Uterus (tissue), 2 donors: ENCODE measurements around the gene PPP2R5E.

Experiments used
- CTCF ChIP-seq, 4 experiments: fragments of 200-600 bp in 2 of 4; fragments of 450-650 bp in 2 of 4; sonication (generic) in 2 of 4; IDR thresholded peaks; one replicate each; pipeline ENCODE4 v1.5.1; 2016 to 2019; ENCODE audit warnings: antibody characterized with exemption in 4 of 4, mild to moderate bottlenecking in 2 of 4, moderate library complexity in 1 of 4
- POLR2A ChIP-seq, 2 donors: fragments of 450-650 bp; IDR thresholded peaks; one replicate each; pipeline ENCODE4 v1.6.1; 2016; ENCODE audit warnings: antibody characterized with exemption in 2 of 2, mild to moderate bottlenecking in 1 of 2, moderate library complexity in 1 of 2

- TF ChIP-seq CTCF (IDR thresholded peaks at IDR 0.05) (no peak), POLR2A (IDR thresholded peaks at IDR 0.05) (no peak)
Observed at GRCh38 chr14:63362389-63362819, 180.8 kb downstream of the PPP2R5E start.
